H7 (cell line): ENCODE results near the gene LINGO3. TPM values are rescaled to one million over a fixed set of nuclear protein-coding genes. Genes with fewer than 3 reads are reported as not detected.
A peak's percentile ranks its signal among the peaks of the same experiment; 100 is the strongest.

Source experiments
- DNase-seq: peaks from one replicate; pipeline ENCODE4 v3.0.0; 2012
- H3K27me3 ChIP-seq: 2 replicates; pipeline ENCODE4 v1.6.0; 2011; ENCODE audit warnings: mild to moderate bottlenecking, low read length; ENCODE audit not compliant: control insufficient read depth, insufficient read depth
- H3K36me3 ChIP-seq: replicated peaks from 2 replicates; pipeline ENCODE4 v1.5.1; 2011; ENCODE audit warnings: low read length; ENCODE audit not compliant: control insufficient read depth, insufficient read depth
- H3K4me3 ChIP-seq: 2 replicates; pipeline ENCODE4 v1.5.1; 2011; ENCODE audit warnings: low read depth, mild to moderate bottlenecking, control low read depth, low read length, moderate library complexity; ENCODE audit not compliant: insufficient read depth
- total RNA-seq: library from RNA; depleted of rRNA; stranded (reverse); fragments of >200 nt; shearing (Covaris generic); gene quantifications from 2 replicates; pipeline ENCODE4 v1.2.3, GENCODE V29; 2014; rRNA removed

Gene LINGO3
- total RNA-seq, 1 experiment from 2014 or later = 1.1 TPM

DNA sequence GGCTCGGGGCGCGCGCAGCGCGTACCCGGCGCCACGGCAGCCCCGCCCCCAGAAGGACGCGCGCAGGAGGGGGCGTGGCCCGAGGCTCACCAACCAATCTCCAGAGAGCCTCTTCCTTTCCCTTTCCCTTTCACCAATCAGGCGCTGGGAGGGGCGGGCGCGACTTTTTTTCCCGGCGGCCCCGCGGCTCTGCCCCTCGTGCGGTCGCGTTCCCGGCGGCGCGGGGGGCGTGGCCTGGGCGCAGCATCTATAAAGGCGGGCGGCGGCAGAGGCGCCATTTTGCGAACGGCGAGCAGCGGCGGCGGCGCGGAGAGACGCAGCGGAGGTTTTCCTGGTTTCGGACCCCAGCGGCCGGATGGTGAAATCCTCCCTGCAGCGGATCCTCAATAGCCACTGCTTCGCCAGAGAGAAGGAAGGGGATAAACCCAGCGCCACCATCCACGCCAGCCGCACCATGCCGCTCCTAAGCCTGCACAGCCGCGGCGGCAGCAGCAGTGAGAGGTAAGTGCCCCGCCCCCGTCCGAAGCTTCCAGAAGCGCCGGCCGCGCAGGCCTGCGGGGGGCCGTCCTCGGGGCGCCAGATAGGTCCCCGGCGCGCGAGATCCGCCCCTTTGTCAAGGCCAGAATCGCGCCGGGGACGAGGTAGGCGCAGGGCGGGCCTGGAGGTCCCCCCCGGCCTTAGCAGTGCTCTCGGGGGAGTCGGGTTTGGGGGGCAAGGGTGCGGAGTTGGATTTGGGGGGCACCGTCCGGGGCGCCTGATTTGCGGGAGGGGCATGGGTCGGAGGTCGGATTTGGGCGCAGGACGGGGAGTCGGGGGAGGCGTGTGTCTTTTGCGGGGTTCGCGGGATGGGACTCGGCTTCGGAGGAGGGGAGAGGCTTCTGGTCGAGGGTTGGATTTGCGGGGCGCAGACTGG lies 38.5 kb downstream of the LINGO3 start:
- Histone ChIP-seq H3K4me3 (peak overlapping the region; percentile 100), H3K36me3 (peaks cover 9% of the 10 kb centered on the region), H3K27me3 (no peaks in the 10 kb centered on the region)
- DNase-seq = peak; percentile 100

- no peak for DNase-seq
- H3K4me3 ChIP-seq = peak overlapping the region; percentile 59
- no peaks in the 10 kb centered on the region for H3K27me3 ChIP-seq
- H3K36me3 ChIP-seq = peaks cover 7% of the 10 kb centered on the region
Measured at GRCh38 chr19:2268861-2269243, 39.1 kb downstream of the LINGO3 start.

GRCh38 chr19:2268480-2268830 lies 39.5 kb downstream of the LINGO3 start:
- Histone ChIP-seq H3K27me3 (no peaks in the 10 kb centered on the region), H3K4me3 (peak overlapping the region; percentile 59; the same call in 1 of the 2 replicates), H3K36me3 (peaks cover 7% of the 10 kb centered on the region)
- no peak for DNase-seq

DNA sequence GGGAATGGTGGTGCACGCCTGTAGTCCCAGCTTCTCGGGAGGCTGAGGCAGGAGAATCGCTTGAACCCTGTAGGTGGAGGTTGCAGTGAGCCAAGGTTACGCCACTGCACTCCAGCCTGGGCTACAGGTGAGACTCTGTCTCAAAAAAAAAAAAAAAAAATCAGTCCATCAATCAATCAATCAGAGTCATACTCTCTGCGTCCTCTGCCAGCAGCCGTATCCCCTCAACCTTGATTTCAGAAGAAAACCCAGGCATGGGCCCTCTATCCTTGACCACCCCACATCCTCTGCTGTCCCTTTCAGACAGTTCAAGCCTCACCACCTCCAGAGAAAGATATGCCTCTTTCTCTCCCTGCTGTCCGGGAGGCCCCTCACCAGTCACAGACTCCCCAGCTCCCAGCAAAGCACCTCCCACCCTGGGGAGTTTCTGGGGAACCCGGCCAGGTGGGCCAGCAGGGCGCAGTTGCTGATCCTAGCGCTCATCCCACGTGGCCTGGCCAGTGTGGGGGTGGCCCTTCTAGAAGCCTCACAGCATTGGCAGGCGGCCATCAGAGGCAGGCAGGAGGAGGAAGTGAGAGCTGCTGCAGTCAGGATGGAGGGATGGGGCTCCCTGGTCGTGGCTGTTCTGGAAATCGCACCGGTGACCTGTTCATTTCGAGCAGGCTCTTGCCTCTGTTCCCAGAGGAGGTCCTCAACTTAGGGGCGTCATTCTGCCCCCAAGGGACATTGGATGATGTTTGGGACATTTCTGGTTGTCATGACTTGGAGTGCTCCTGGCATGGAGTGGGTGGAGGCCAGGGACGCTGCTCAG lies 41.6 kb downstream of the LINGO3 start:
- Histone ChIP-seq H3K4me3 (no peak overlapping the region), H3K36me3 (0 out of 2 replicates have a peak, but pooled peaks cover under 1% of the 10 kb centered on the region), H3K27me3 (no peaks in the 10 kb centered on the region)
- DNase-seq = no peak

GRCh38 chr19:2261438-2262172 lies 46.3 kb downstream of the LINGO3 start:
- DNase-seq = peak; percentile 83
- Histone ChIP-seq H3K27me3 (no peaks in the 10 kb centered on the region), H3K36me3 (no peaks in the 10 kb centered on the region), H3K4me3 (no peak overlapping the region)

- Histone ChIP-seq H3K4me3 (no peak overlapping the region), H3K36me3 (no peaks in the 10 kb centered on the region), H3K27me3 (no peaks in the 10 kb centered on the region)
- DNase-seq = no peak
Measured at GRCh38 chr19:2260341-2260805, 47.6 kb downstream of the LINGO3 start.

GRCh38 chr19:2259336-2259735 lies 48.6 kb downstream of the LINGO3 start:
- Histone ChIP-seq H3K4me3 (no peak overlapping the region), H3K27me3 (no peaks in the 10 kb centered on the region), H3K36me3 (no peaks in the 10 kb centered on the region)
- no peak for DNase-seq

Other genes starting within 250 kb of the LINGO3 start
- gene MOB3A, start 211.8 kb downstream of the LINGO3 start, total RNA-seq = 7.7 and 8.9 TPM in 2 replicates
- 0.80 and 0.81 TPM in 2 replicates for gene IZUMO4, start 211.2 kb downstream of the LINGO3 start, total RNA-seq
- gene AP3D1, start 156.6 kb downstream of the LINGO3 start, total RNA-seq = 175 and 177 TPM in 2 replicates
- gene DOT1L, start 144.2 kb downstream of the LINGO3 start, total RNA-seq = 13.3 and 18.0 TPM in 2 replicates
- gene PLEKHJ1, start 71.8 kb downstream of the LINGO3 start, total RNA-seq = 269 and 295 TPM in 2 replicates
- 107 and 115 TPM in 2 replicates for gene SF3A2, start 71.3 kb downstream of the LINGO3 start, total RNA-seq
- gene AMH, start 58.8 kb downstream of the LINGO3 start, total RNA-seq = 10.5 and 12.8 TPM in 2 replicates
- not detected in 2 replicates for gene JSRP1, start 51.7 kb downstream of the LINGO3 start, total RNA-seq
- gene PEAK3, start 26.0 kb downstream of the LINGO3 start, total RNA-seq = not detected in 2 replicates
- gene LSM7, start 20.4 kb upstream of the LINGO3 start, total RNA-seq = 320 and 421 TPM in 2 replicates
- gene SPPL2B, start 20.5 kb upstream of the LINGO3 start, total RNA-seq = 65.9 and 75.3 TPM in 2 replicates
- 0.48 TPM in 1 of 2 replicates, not detected in the other for gene TMPRSS9, start 52.1 kb upstream of the LINGO3 start, total RNA-seq
- gene TIMM13, start 119.4 kb upstream of the LINGO3 start, total RNA-seq = 176 and 179 TPM in 2 replicates
- gene LMNB2, start 148.8 kb upstream of the LINGO3 start, total RNA-seq = 204 and 229 TPM in 2 replicates
- gene GADD45B, start 168.0 kb upstream of the LINGO3 start, total RNA-seq = 29.4 and 39.9 TPM in 2 replicates